GM12878 (cell line): ENCODE data around the gene MGAT2. TPM values are rescaled to one million over a fixed set of nuclear protein-coding genes. Genes with fewer than 3 reads are reported as not detected.

Experiments used
- ATAC-seq: fragments of 200-7000 bp; cut with Tn5 transposase; 3 replicates; pipeline ENCODE4 v1.9.1; 2020; ENCODE audit warnings: mild to moderate bottlenecking, moderate library complexity
- BruUV-seq: library from RNA; stranded (reverse); fragments of 400-500 nt; replicated peaks from 2 replicates; lab custom pipeline; 2021; lab: Mats Ljungman, UMichigan
- CTCF ChIA-PET: fragments of 300-600 bp; sonication (Branson Sonifier 250); formaldehyde crosslinking; extraction: SDS; loops from one replicate; lab custom pipeline; 2021; ENCODE audit warnings: inconsistent platforms; lab: Yijun Ruan, JAX
- POLR2A ChIA-PET: fragments of 350-600 bp; formaldehyde crosslinking; extraction: SDS; loops from one replicate; lab custom pipeline; 2021; ENCODE audit warnings: inconsistent platforms; lab: Charles Lee
- RAD21 ChIA-PET: fragments of 300-600 bp; sonication (Branson Sonifier 250); formaldehyde crosslinking; loops from one replicate; lab custom pipeline; 2023; ENCODE audit warnings: antibody characterized with exemption; ENCODE audit not compliant: unreplicated experiment; lab: Charles Lee
- SMC1A ChIA-PET: fragments of 300-600 bp; sonication (Branson Sonifier 250); formaldehyde crosslinking; loops from one replicate; lab custom pipeline; 2023; ENCODE audit not compliant: unreplicated experiment, uncharacterized antibody; lab: Charles Lee
- DNase-seq: peaks from one replicate; pipeline ENCODE4 v3.0.0-alpha.2; 2011; ENCODE audit warnings: low read depth, low spot score
- FAIRE-seq: peaks from 3 replicates; lab custom pipeline; 2011; peaks lifted over from hg19 to GRCh38; lab: Jason Lieb, UNC
- H2AFZ ChIP-seq: 2 replicates; pipeline ENCODE4 v1.6.0; 2011; ENCODE audit warnings: low read depth, low read length, control low read depth; ENCODE audit not compliant: control insufficient read depth
- H3K27ac ChIP-seq: 2 replicates; pipeline ENCODE4 v1.5.1; 2011; ENCODE audit warnings: control low read depth; ENCODE audit not compliant: control insufficient read depth, insufficient read depth
- H3K27me3 ChIP-seq, 2 experiments: replicated peaks in 1 of 2; 2 replicates each; pipeline versions ENCODE4 v1.6.0 to v1.6.1; 2011; ENCODE audit warnings: low read length in 1 of 2; ENCODE audit not compliant: control insufficient read depth in 2 of 2, insufficient read depth in 2 of 2
- H3K36me3 ChIP-seq, 2 experiments: 2 replicates each; pipeline ENCODE4 v1.5.1; 2011; ENCODE audit warnings: low read length in 1 of 2; ENCODE audit not compliant: control insufficient read depth in 2 of 2, insufficient read depth in 2 of 2
- H3K4me1 ChIP-seq: 2 replicates; pipeline ENCODE4 v1.6.1; 2011; ENCODE audit warnings: mild to moderate bottlenecking, low read length, moderate library complexity, mixed read lengths; ENCODE audit not compliant: control insufficient read depth, insufficient read depth
- H3K4me2 ChIP-seq: 2 replicates; pipeline ENCODE4 v1.6.0; 2011; ENCODE audit warnings: control low read depth; ENCODE audit not compliant: control insufficient read depth, insufficient read depth
- H3K4me3 ChIP-seq: fragments of 200-600 bp; sonication (generic); 2 replicates; pipeline ENCODE4 v1.5.1; 2016
- H3K79me2 ChIP-seq: 2 replicates; pipeline ENCODE4 v1.6.0; 2011; ENCODE audit warnings: low read length; ENCODE audit not compliant: control insufficient read depth, insufficient read depth
- H3K9ac ChIP-seq: 2 replicates; pipeline ENCODE4 v1.8.0; 2011; ENCODE audit warnings: low read length, control low read depth, mixed read lengths; ENCODE audit not compliant: control insufficient read depth, insufficient read depth
- H3K9me3 ChIP-seq: replicated peaks from 3 replicates; pipeline ENCODE4 v1.5.1; 2011; ENCODE audit warnings: mild to moderate bottlenecking, low read length; ENCODE audit not compliant: control insufficient read depth, insufficient read depth
- H4K20me1 ChIP-seq: 2 replicates; pipeline ENCODE4 v1.6.0; 2011; ENCODE audit not compliant: control insufficient read depth, insufficient read depth
- ATF7 ChIP-seq: fragments of 450-650 bp; IDR thresholded peaks from 2 replicates; pipeline ENCODE4 v1.6.1; 2016; ENCODE audit warnings: low read depth, mild to moderate bottlenecking
- BACH1 ChIP-seq: fragments of 450-650 bp; IDR thresholded peaks from 2 replicates; pipeline ENCODE4 v1.6.1; 2017; ENCODE audit warnings: mild to moderate bottlenecking, borderline replicate concordance
- BRCA1 ChIP-seq: IDR thresholded peaks from 2 replicates; pipeline ENCODE4 v1.6.1; 2011; ENCODE audit warnings: low read depth, low read length, improper control_type of control experiment
- ETV6 ChIP-seq, 2 experiments: fragments of 450-650 bp in 1 of 2; IDR thresholded peaks in 1 of 2; conservative IDR thresholded peaks in 1 of 2; 2 replicates each; pipeline ENCODE4 v1.6.1; 2014; ENCODE audit warnings: antibody characterized with exemption in 1 of 2, borderline replicate concordance in 1 of 2, low read depth in 1 of 2, mild to moderate bottlenecking in 1 of 2, moderate library complexity in 1 of 2
- NBN ChIP-seq: fragments of 450-650 bp; IDR thresholded peaks from 2 replicates; pipeline ENCODE4 v1.6.1; 2016
- POLR2A ChIP-seq: IDR thresholded peaks from 2 replicates; pipeline ENCODE4 v1.6.1; 2011; ENCODE audit warnings: low read depth, mild to moderate bottlenecking, low read length
- POLR2AphosphoS5 ChIP-seq: IDR thresholded peaks from 2 replicates; pipeline ENCODE4 v1.6.1; 2011; ENCODE audit warnings: mild to moderate bottlenecking, low read length, inconsistent platforms
- WGBS: methylation state at CpG from one replicate; pipeline ENCODE4 v1.1.6; 2016; ENCODE audit warnings: low lambda C conversion rate; ENCODE audit not compliant: insufficient replicate concordance, insufficient coverage; ENCODE audit errors: missing lambda C conversion rate; 5-methylcytosine and 5-hydroxymethylcytosine counted together
- in situ Hi-C: fragments of 300-500 bp; cut with MboI; formaldehyde crosslinking; loops from 9 replicates; pipeline ENCODE4 v1.14.3; 2018; ENCODE audit warnings: mixed read lengths
- intact Hi-C: fragments of 100-400 bp; cut with micrococcal nuclease; formaldehyde crosslinking; loops from one replicate; pipeline ENCODE4 v1.14.2; 2022; ENCODE audit not compliant: unreplicated experiment
- polyA plus RNA-seq, 11 experiments: library from polyadenylated mRNA; depleted of rRNA in 4 of 11; unstranded in 6 of 11; stranded (reverse) in 5 of 11; fragments of >200 nt; fragmentation: Nextera tagmentation in 4 of 11; fragmentation: Illumina TruSeq in 1 of 11; extraction: Ambion mirVana in 4 of 11; extraction: Trizol in 1 of 11; gene quantifications; 1 replicate in 1 of 11; 2 replicates in 10 of 11; pipeline versions ENCODE4 v1.2.1 to v1.2.3, GENCODE V29; 2011 to 2016; ENCODE audit warnings: inconsistent platforms in 2 of 11, missing spikeins in 2 of 11, low read depth in 1 of 11
- total RNA-seq, 4 experiments: library from RNA; depleted of rRNA in 3 of 4; stranded (reverse); fragments of >200 nt in 3 of 4; fragmentation: Illumina TruSeq in 1 of 4; extraction: Trizol in 1 of 4; gene quantifications; 2 replicates each; pipeline versions ENCODE4 v1.2.1 to v1.2.3, GENCODE V29; 2013 to 2021

MGAT2 gene
- total and polyA plus RNA-seq, 10 of the 15 experiments (the other 5 are each of a cell fraction or from before 2014, with no cell fraction given) = 0.03 to 51.8 (median 38.0) TPM; not detected in 1

DNA sequence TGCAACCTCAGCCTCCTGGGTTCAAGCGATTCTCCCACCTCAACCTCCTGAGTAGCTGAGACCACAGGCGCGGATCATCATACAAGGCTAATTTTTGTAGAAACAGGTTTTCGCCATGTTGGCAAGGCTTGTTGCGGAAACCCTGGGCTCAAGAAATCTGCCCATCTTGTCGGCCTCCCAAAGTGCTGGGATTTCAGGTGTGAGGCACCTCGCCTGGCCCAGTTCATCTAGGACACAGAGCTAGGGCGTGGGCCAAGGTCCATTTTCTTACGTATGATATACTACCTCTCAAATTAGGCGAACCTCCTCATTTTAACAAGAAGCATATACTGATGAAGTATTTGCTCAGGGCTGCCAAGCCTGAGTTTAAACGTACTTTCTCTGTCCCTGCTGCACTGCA lies 36.5 kb upstream of the MGAT2 start:
- FAIRE-seq (no peak), DNase-seq (no peak), ATAC-seq (no peak)
- intact Hi-C loops = no loop called here
- peaks cover 4% of the 10 kb centered on the region; the same call in 1 of the 2 replicates for H4K20me1 ChIP-seq
- H3K36me3 ChIP-seq = peaks cover 2 to 21% of the 10 kb centered on the region in 2 experiments; a peak in 3 of 4 replicates
- ChIA-PET CTCF (interaction anchor here (1.0 to 5.6 kb wide), 4 partner anchors 13 to 50 kb away, joined by 3 to 75 read pairs (median 6); partner anchors contain the start of genes LRR1, MGAT2 and RPL36AL), POLR2A (interaction anchor here (0.6 to 5.4 kb wide), 4 partner anchors 13 to 288 kb away, joined by 3 to 62 read pairs (median 25); partner anchors contain the start of genes LRR1, MGAT2 and RPL36AL), SMC1A (interaction anchor here (1.0 to 2.8 kb wide), 2 partner anchors 14 to 40 kb away, joined by 3 to 10 read pairs; no protein-coding TSS in a partner anchor), RAD21 (interaction anchor here (3.3 to 4.2 kb wide), 2 partner anchors 12 to 40 kb away, joined by 18 to 27 read pairs; no protein-coding TSS in a partner anchor)
- in situ Hi-C loops = no loop called here
- no peak overlapping the region for H2AFZ ChIP-seq
- no peak for TF ChIP-seq BACH1
- peak; percentile 78 for TF ChIP-seq POLR2AphosphoS5
- peak; percentile 43; the same call in 1 of the 2 replicates for TF ChIP-seq POLR2A
- no peak for TF ChIP-seq ETV6 (conservative IDR thresholded peaks at IDR 0.05 in 1 of 2, IDR thresholded peaks at IDR 0.05 in 1 of 2; ENCODE audit: borderline replicate concordance in 1 of 2, low read depth in 1 of 2)
- TF ChIP-seq BRCA1 = no peak
- no peak for TF ChIP-seq NBN
- no peak for TF ChIP-seq ATF7
- H3K27me3 ChIP-seq = no peaks in the 10 kb centered on the region
- no peaks in the 10 kb centered on the region for H3K4me1 ChIP-seq
- peak overlapping the region; percentile 90 for H3K4me3 ChIP-seq
- peak overlapping the region; percentile 99 for H3K27ac ChIP-seq
- 37% methylated on average over 11 of the region's 11 CpGs for WGBS
- H3K9ac ChIP-seq = peak overlapping the region; percentile 99
- H3K9me3 ChIP-seq = no peaks in the 10 kb centered on the region
- H3K4me2 ChIP-seq = peak overlapping the region; percentile 26
- peaks cover 62% of the 10 kb centered on the region for H3K79me2 ChIP-seq
- BruUV-seq = no TSS peak
